ENCODE results near the gene LOXHD1.

Gene LOXHD1

GRCh38 chr18:46475390-46475752 is 181.6 kb downstream of the LOXHD1 start (continued):
- TF ChIP-seq ZNF148 (tag by site-specific recombination; IDR thresholded peaks at IDR 0.05; ENCODE audit: borderline replicate concordance) (no peak), ZSCAN4 (tag by site-specific recombination; IDR thresholded peaks at IDR 0.05) (peak; percentile 47; the same call in 1 of the 2 replicates), ZNF416 (tag by site-specific recombination; IDR thresholded peaks at IDR 0.05) (no peak), SP7 (tag by site-specific recombination; IDR thresholded peaks at IDR 0.05) (no peak), ZNF433 (tag by site-specific recombination; IDR thresholded peaks at IDR 0.05; ENCODE audit: low read depth) (no peak), INSM2 (tag by site-specific recombination; IDR thresholded peaks at IDR 0.05) (no peak), KLF9 (tag by site-specific recombination; IDR thresholded peaks at IDR 0.05; ENCODE audit: low read depth) (no peak), ZEB2 (tag by site-specific recombination; IDR thresholded peaks at IDR 0.05) (no peak)

GRCh38 chr18:46474487-46475389 is 182.3 kb downstream of the LOXHD1 start:
- ChIA-PET CTCF (interaction anchor here (1.0 kb wide), 1 partner anchor 194 kb away, joined by 3 read pairs; no protein-coding TSS in a partner anchor), POLR2A (no interaction called here)
- H3K27ac ChIP-seq (ENCODE audit: extremely low read depth, low read depth, low read length) = no peak overlapping the region

GRCh38 chr18:46471809-46472498 is 185.1 kb downstream of the LOXHD1 start:
- Histone ChIP-seq H3K27ac (ENCODE audit: extremely low read depth, low read depth, low read length) (no peak overlapping the region), H3K4me3 (ENCODE audit: low read depth, low read length) (no peak overlapping the region), H3K9me3 (ENCODE audit: control insufficient read depth, insufficient read depth, low read depth, low read length) (no peaks in the 10 kb centered on the region), H3K4me1 (ENCODE audit: control insufficient read depth, insufficient read depth, low read length) (peaks cover 5% of the 10 kb centered on the region; the same call in 1 of the 2 replicates), H3K36me3 (ENCODE audit: control insufficient read depth in 2 of 2, insufficient read depth in 1 of 2, low read length in 2 of 2) (no peaks in the 10 kb centered on the region)
- ChIA-PET CTCF (no interaction called here), POLR2A (no interaction called here)
- peak; percentile 99 for TF ChIP-seq EGR2 (tag by site-specific recombination; IDR thresholded peaks at IDR 0.05; ENCODE audit: low read depth)
- TF ChIP-seq HOXD13 (CRISPR knock-in tag; IDR thresholded peaks at IDR 0.05; ENCODE audit: borderline replicate concordance) = no peak
- 0 out of 2 replicates have a peak, but pooled peaks have one; percentile 22 for TF ChIP-seq ZNF366 (tag by site-specific recombination; conservative IDR thresholded peaks at IDR 0.05)
- TF ChIP-seq ZFHX2 (tag by site-specific recombination; conservative IDR thresholded peaks at IDR 0.05) = peak; percentile 78
- no peak for TF ChIP-seq ZBTB20 (tag by site-specific recombination; IDR thresholded peaks at IDR 0.05)
- TF ChIP-seq OVOL3 (tag by site-specific recombination; IDR thresholded peaks at IDR 0.05) = no peak
- TF ChIP-seq ZNF174 (tag by site-specific recombination; IDR thresholded peaks at IDR 0.05) = no peak
- TF ChIP-seq ZNF335 (tag by site-specific recombination; conservative IDR thresholded peaks at IDR 0.05) = no peak
- TF ChIP-seq ZNF626 (tag by site-specific recombination; IDR thresholded peaks at IDR 0.05) = no peak
- TF ChIP-seq KLF16 (tag by site-specific recombination; IDR thresholded peaks at IDR 0.05) = no peak
- TF ChIP-seq GLIS2 (tag by site-specific recombination; IDR thresholded peaks at IDR 0.05) = no peak

More at GRCh38 chr18:46474487-46475389, 182.3 kb downstream of the LOXHD1 start:
- TF ChIP-seq ZNF624 (tag by site-specific recombination; IDR thresholded peaks at IDR 0.05) (no peak), KLF10 (tag by site-specific recombination; IDR thresholded peaks at IDR 0.05) (no peak), SALL2 (tag by site-specific recombination; IDR thresholded peaks at IDR 0.05; ENCODE audit: borderline replicate concordance) (no peak), ZNF530 (tag by site-specific recombination; IDR thresholded peaks at IDR 0.05; ENCODE audit: low read depth) (no peak), ZNF555 (tag by site-specific recombination; conservative IDR thresholded peaks at IDR 0.05) (no peak)
- Histone ChIP-seq H3K4me3 (ENCODE audit: low read depth, low read length) (no peak overlapping the region), H3K36me3 (ENCODE audit: control insufficient read depth in 2 of 2, insufficient read depth in 1 of 2, low read length in 2 of 2) (no peaks in the 10 kb centered on the region), H3K4me1 (ENCODE audit: control insufficient read depth, insufficient read depth, low read length) (no peaks in the 10 kb centered on the region), H3K9me3 (ENCODE audit: control insufficient read depth, insufficient read depth, low read depth, low read length) (no peaks in the 10 kb centered on the region)

All from HEK293 (cell line).